Spleen (tissue), 7 donors: ENCODE data around the gene MRM1.

Source experiments
- POLR2A ChIP-seq, 3 donors: fragments of 450-650 bp; IDR thresholded peaks; one replicate each; pipeline ENCODE4 v1.5.1; 2017; ENCODE audit warnings: antibody characterized with exemption in 3 of 3, mild to moderate bottlenecking in 1 of 3
- POLR2AphosphoS5 ChIP-seq, 3 donors: sonication (generic); formaldehyde crosslinking; IDR thresholded peaks; one replicate each; pipeline ENCODE4 v1.5.1; 2017; ENCODE audit warnings: antibody characterized with exemption in 3 of 3
- TF ChIP-seq, protein P1 (sequence below), 11 experiments: fragments of 200-600 bp in 7 of 11; fragments of 450-650 bp in 4 of 11; sonication (generic) in 4 of 11; IDR thresholded peaks in 8 of 11; conservative IDR thresholded peaks in 3 of 11; 1 replicate in 7 of 11; 2 replicates in 4 of 11; pipeline versions ENCODE4 v1.4.0 to v1.8.0; 2016 to 2021; ENCODE audit warnings: antibody characterized with exemption in 11 of 11, inconsistent platforms in 4 of 11, mild to moderate bottlenecking in 1 of 11
- donor health status: DM: no; HTN: no; CAD: no; lungs with moderate emphysema.
- donor health status: DM: no; HTN: no; CAD: no.
- donor health status: DM: no; HTN: no; CAD: no.

- TF ChIP-seq POLR2A (IDR thresholded peaks at IDR 0.05) (no peak), POLR2AphosphoS5 (IDR thresholded peaks at IDR 0.05) (no peak)
- TF ChIP-seq, protein P1, sequence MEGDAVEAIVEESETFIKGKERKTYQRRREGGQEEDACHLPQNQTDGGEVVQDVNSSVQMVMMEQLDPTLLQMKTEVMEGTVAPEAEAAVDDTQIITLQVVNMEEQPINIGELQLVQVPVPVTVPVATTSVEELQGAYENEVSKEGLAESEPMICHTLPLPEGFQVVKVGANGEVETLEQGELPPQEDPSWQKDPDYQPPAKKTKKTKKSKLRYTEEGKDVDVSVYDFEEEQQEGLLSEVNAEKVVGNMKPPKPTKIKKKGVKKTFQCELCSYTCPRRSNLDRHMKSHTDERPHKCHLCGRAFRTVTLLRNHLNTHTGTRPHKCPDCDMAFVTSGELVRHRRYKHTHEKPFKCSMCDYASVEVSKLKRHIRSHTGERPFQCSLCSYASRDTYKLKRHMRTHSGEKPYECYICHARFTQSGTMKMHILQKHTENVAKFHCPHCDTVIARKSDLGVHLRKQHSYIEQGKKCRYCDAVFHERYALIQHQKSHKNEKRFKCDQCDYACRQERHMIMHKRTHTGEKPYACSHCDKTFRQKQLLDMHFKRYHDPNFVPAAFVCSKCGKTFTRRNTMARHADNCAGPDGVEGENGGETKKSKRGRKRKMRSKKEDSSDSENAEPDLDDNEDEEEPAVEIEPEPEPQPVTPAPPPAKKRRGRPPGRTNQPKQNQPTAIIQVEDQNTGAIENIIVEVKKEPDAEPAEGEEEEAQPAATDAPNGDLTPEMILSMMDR (IDR thresholded peaks at IDR 0.05 in 8 of 11, conservative IDR thresholded peaks at IDR 0.05 in 3 of 11): no peak
Measured at GRCh38 chr17:36602030-36602748, 806 bp downstream of the MRM1 start.
